Measurements from ENCODE around the gene PLXDC2. TPM values are rescaled to one million over a fixed set of nuclear protein-coding genes. Genes with fewer than 3 reads are reported as not detected.

The PLXDC2 gene
- total RNA-seq, 1 experiment from 2014 or later, result not detected

- no peaks in the 10 kb centered on the region for H3K9me2 ChIP-seq (replicated peaks; ENCODE audit: low read length)
- no peak for TF ChIP-seq EZH2phosphoT487 (IDR thresholded peaks at IDR 0.05; ENCODE audit: borderline replicate concordance, low read length)
- TF ChIP-seq CTCF (conservative IDR thresholded peaks at IDR 0.05; ENCODE audit: low read depth, low read length), result no peak
- TF ChIP-seq EZH2 (IDR thresholded peaks at IDR 0.05; ENCODE audit: low read length, unreplicated experiment), result no peak
- H3K9ac ChIP-seq (ENCODE audit: low read length), result no peak overlapping the region
- H3K27me3 ChIP-seq (ENCODE audit: low read length), result no peaks in the 10 kb centered on the region
- ATAC-seq (no peak), DNase-seq (no peak)
- no peaks in the 10 kb centered on the region for H3K79me2 ChIP-seq (ENCODE audit: low read length)
- H3K4me1 ChIP-seq (ENCODE audit: insufficient read depth, low read length), result no peaks in the 10 kb centered on the region
- H3K4me2 ChIP-seq (ENCODE audit: low read length), result no peak overlapping the region
- CTCF ChIA-PET, result no interaction called here
- no TSS peak for BruUV-seq (replicated peaks)
- intact Hi-C loops (cut with micrococcal nuclease), result no loop called here
- H3K27ac ChIP-seq (ENCODE audit: low read length), result no peak overlapping the region
- no peak overlapping the region for H2AFZ ChIP-seq (ENCODE audit: low read length)
- POLR2A ChIA-PET (ENCODE audit: unreplicated experiment), result no interaction called here
- H3K4me3 ChIP-seq (ENCODE audit: low read length), result no peak overlapping the region
- H4K20me1 ChIP-seq (ENCODE audit: low read length), result no peaks in the 10 kb centered on the region
- no peaks in the 10 kb centered on the region for H3F3A ChIP-seq (ENCODE audit: low read length, unreplicated experiment)
- H3K36me3 ChIP-seq (ENCODE audit: low read depth, low read length), result no peaks in the 10 kb centered on the region
- H3K9me3 ChIP-seq (ENCODE audit: low read length), result no peaks in the 10 kb centered on the region
These were observed 405.1 kb downstream of the PLXDC2 start for GRCh38 chr10:20221356-20221755.

GRCh38 chr10:20228729-20229128 is 412.5 kb downstream of the PLXDC2 start:
- H3K27me3 ChIP-seq (ENCODE audit: low read length), result no peaks in the 10 kb centered on the region
- no peaks in the 10 kb centered on the region for H3K36me3 ChIP-seq (ENCODE audit: low read depth, low read length)
- H3K4me3 ChIP-seq (ENCODE audit: low read length), result no peak overlapping the region
- ATAC-seq, result no peak
- no peaks in the 10 kb centered on the region for H3K79me2 ChIP-seq (ENCODE audit: low read length)
- H3K9me3 ChIP-seq (ENCODE audit: low read length), result no peaks in the 10 kb centered on the region
- no peaks in the 10 kb centered on the region for H3F3A ChIP-seq (ENCODE audit: low read length, unreplicated experiment)
- H4K20me1 ChIP-seq (ENCODE audit: low read length), result no peaks in the 10 kb centered on the region
- H3K4me2 ChIP-seq (ENCODE audit: low read length), result no peak overlapping the region
- H3K9me2 ChIP-seq (replicated peaks; ENCODE audit: low read length), result no peaks in the 10 kb centered on the region
- no peak overlapping the region for H3K27ac ChIP-seq (ENCODE audit: low read length)
- no peak overlapping the region for H3K9ac ChIP-seq (ENCODE audit: low read length)
- intact Hi-C loops (cut with micrococcal nuclease), result no loop called here
- ChIA-PET CTCF (no interaction called here), POLR2A (ENCODE audit: unreplicated experiment) (no interaction called here)
- no peak for DNase-seq
- TF ChIP-seq CTCF (conservative IDR thresholded peaks at IDR 0.05; ENCODE audit: low read depth, low read length) (no peak), EZH2 (IDR thresholded peaks at IDR 0.05; ENCODE audit: low read length, unreplicated experiment) (no peak), EZH2phosphoT487 (IDR thresholded peaks at IDR 0.05; ENCODE audit: borderline replicate concordance, low read length) (no peak)
- no TSS peak for BruUV-seq (replicated peaks)
- no peaks in the 10 kb centered on the region for H3K4me1 ChIP-seq (ENCODE audit: insufficient read depth, low read length)
- no peak overlapping the region for H2AFZ ChIP-seq (ENCODE audit: low read length)

DNA sequence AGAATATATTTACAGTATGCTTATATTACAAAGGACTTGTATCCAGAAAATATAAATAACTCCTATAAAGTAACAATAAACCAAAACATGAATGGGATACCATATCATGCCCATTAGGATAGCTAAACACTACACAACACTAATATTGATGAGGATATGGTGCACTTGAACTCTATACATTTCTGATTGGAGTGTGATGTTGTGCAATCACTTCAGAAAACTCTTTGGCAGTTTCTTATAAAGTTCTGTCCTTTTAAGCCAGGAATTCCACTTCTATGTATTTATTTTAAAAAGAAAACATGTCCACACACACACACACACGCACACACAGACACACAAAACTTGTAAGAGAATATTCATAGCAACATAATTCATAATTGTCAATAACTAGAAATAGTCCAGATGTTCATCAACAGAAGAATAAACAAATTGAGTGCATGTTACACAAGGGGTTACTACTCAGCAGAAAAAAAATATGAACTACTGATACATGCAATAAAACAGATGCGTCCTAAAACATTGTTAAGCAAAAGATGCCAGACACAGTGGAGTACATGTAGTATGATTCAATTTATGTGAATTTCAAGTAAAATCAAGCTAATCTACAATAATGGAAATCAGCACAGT is 416.0 kb downstream of the PLXDC2 start:
- POLR2A ChIA-PET (ENCODE audit: unreplicated experiment), result no interaction called here

More for the DNA sequence above, 416.0 kb downstream of the PLXDC2 start:
- ATAC-seq, result no peak
- Histone ChIP-seq H3K36me3 (ENCODE audit: low read depth, low read length) (no peaks in the 10 kb centered on the region), H3K9me3 (ENCODE audit: low read length) (no peaks in the 10 kb centered on the region), H3K27me3 (ENCODE audit: low read length) (peaks cover 16% of the 10 kb centered on the region), H2AFZ (ENCODE audit: low read length) (no peak overlapping the region), H3K9ac (ENCODE audit: low read length) (no peak overlapping the region), H4K20me1 (ENCODE audit: low read length) (no peaks in the 10 kb centered on the region), H3K9me2 (replicated peaks; ENCODE audit: low read length) (no peaks in the 10 kb centered on the region), H3K4me3 (ENCODE audit: low read length) (no peak overlapping the region), H3K4me1 (ENCODE audit: insufficient read depth, low read length) (no peaks in the 10 kb centered on the region), H3F3A (ENCODE audit: low read length, unreplicated experiment) (no peaks in the 10 kb centered on the region), H3K4me2 (ENCODE audit: low read length) (no peak overlapping the region), H3K79me2 (ENCODE audit: low read length) (no peaks in the 10 kb centered on the region), H3K27ac (ENCODE audit: low read length) (no peak overlapping the region)
- TF ChIP-seq EZH2phosphoT487 (IDR thresholded peaks at IDR 0.05; ENCODE audit: borderline replicate concordance, low read length) (no peak), EZH2 (IDR thresholded peaks at IDR 0.05; ENCODE audit: low read length, unreplicated experiment) (no peak), CTCF (conservative IDR thresholded peaks at IDR 0.05; ENCODE audit: low read depth, low read length) (no peak)
- CTCF ChIA-PET, result no interaction called here
- intact Hi-C loops (cut with micrococcal nuclease), result no loop called here
- DNase-seq, result no peak
- no TSS peak for BruUV-seq (replicated peaks)
